A673 (cell line): ENCODE results near the gene C17orf100. TPM values are rescaled to one million over a fixed set of nuclear protein-coding genes. Genes with fewer than 3 reads are reported as not detected.

Experiments used
- BruUV-seq: library from RNA; stranded (reverse); fragments of 400-500 nt; replicated peaks from 2 replicates; lab custom pipeline; 2021; lab: Mats Ljungman, UMichigan
- CTCF ChIA-PET: fragments of 300-600 bp; sonication (Branson Sonifier 250); formaldehyde crosslinking; loops from one replicate; lab custom pipeline; 2022; ENCODE audit warnings: antibody characterized with exemption; lab: Charles Lee
- POLR2A ChIA-PET: fragments of 300-600 bp; sonication (Branson Sonifier 250); formaldehyde crosslinking; loops from one replicate; lab custom pipeline; 2022; ENCODE audit warnings: antibody characterized with exemption; ENCODE audit not compliant: low non-redundant PET; lab: Charles Lee
- DNase-seq: peaks from one replicate; pipeline ENCODE4 v3.0.0-alpha.2; 2015; ENCODE audit warnings: low spot score
- H3K27ac ChIP-seq: fragments of 200-600 bp; sonication (generic); 2 replicates; pipeline ENCODE4 v1.5.1; 2016; ENCODE audit warnings: mixed run types, low read depth, mild to moderate bottlenecking, mixed read lengths, antibody characterized with exemption, low read length; ENCODE audit not compliant: poor library complexity, severe bottlenecking
- H3K27me3 ChIP-seq: fragments of 200-600 bp; sonication (generic); replicated peaks from 2 replicates; pipeline ENCODE4 v1.6.1; 2017; ENCODE audit warnings: mixed run types, low read depth, mild to moderate bottlenecking, mixed read lengths, antibody characterized with exemption, low read length; ENCODE audit not compliant: insufficient read depth, poor library complexity
- H3K36me3 ChIP-seq: fragments of 200-600 bp; sonication (generic); 2 replicates; pipeline ENCODE4 v1.6.1; 2016; ENCODE audit warnings: mixed run types, mild to moderate bottlenecking, mixed read lengths, antibody characterized with exemption, low read length; ENCODE audit not compliant: insufficient read depth, poor library complexity, severe bottlenecking
- H3K4me1 ChIP-seq: fragments of 200-600 bp; sonication (generic); 2 replicates; pipeline ENCODE4 v1.6.1; 2017; ENCODE audit warnings: mixed run types, mild to moderate bottlenecking, mixed read lengths, antibody characterized with exemption, low read length; ENCODE audit not compliant: insufficient read depth, poor library complexity, severe bottlenecking
- H3K4me3 ChIP-seq: fragments of 200-600 bp; sonication (generic); 2 replicates; pipeline ENCODE4 v1.5.1; 2016; ENCODE audit warnings: low read depth, mixed run types, mild to moderate bottlenecking, mixed read lengths, low read length; ENCODE audit not compliant: poor library complexity, severe bottlenecking
- H3K9me3 ChIP-seq: fragments of 200-600 bp; sonication (generic); 2 replicates; pipeline ENCODE4 v1.6.1; 2016; ENCODE audit warnings: mixed run types, low read depth, mild to moderate bottlenecking, mixed read lengths, antibody characterized with exemption, low read length; ENCODE audit not compliant: poor library complexity, severe bottlenecking
- EZH2 ChIP-seq: fragments of 200-600 bp; sonication (generic); IDR thresholded peaks from 2 replicates; pipeline ENCODE4 v1.6.1; 2017; ENCODE audit warnings: borderline replicate concordance, low read depth, mild to moderate bottlenecking, mixed read lengths, antibody characterized with exemption, low read length; ENCODE audit not compliant: poor library complexity, severe bottlenecking
- intact Hi-C: fragments of 100-400 bp; cut with micrococcal nuclease; formaldehyde crosslinking; loops from one replicate; pipeline ENCODE4 v1.10.0; 2022; ENCODE audit not compliant: unreplicated experiment
- total RNA-seq: library from RNA; stranded (reverse); gene quantifications from 2 replicates; pipeline ENCODE4 v1.2.3, GENCODE V29; 2021
- TF ChIP-seq, protein P1 (sequence below): fragments of 300-800, 200-600 bp; sonication (generic); conservative IDR thresholded peaks from 2 replicates; pipeline ENCODE4 v1.5.1; 2017; ENCODE audit warnings: low read depth, mild to moderate bottlenecking, antibody characterized with exemption, low read length, moderate library complexity, mixed read lengths

The C17orf100 gene
- total RNA-seq, 1 experiment from 2014 or later, result 3.1 TPM

DNA sequence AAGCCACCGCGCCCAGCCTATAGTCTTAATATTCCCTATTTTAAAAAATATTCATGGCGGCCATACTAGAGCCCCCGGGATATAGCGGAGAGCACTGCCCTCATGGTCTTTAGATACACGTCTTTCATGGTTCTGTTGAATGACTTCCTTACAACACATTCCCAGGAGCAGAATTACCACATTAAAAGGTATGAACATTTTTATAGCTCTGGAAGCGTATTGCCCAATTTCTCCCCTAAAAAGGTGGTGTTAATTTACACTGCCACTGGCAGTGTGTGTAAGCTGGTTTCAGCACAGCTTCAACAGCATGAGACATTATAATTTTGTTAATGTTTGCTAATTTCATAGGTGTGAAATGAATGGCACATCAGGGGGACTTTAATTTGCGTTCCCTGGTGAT, 19.0 kb downstream of the C17orf100 start:
- DNase-seq, result no peak
- peaks cover 26% of the 10 kb centered on the region for H3K27me3 ChIP-seq
- ChIA-PET CTCF (no interaction called here), POLR2A (no interaction called here)
- no peak overlapping the region for H3K27ac ChIP-seq
- no peak overlapping the region for H3K4me3 ChIP-seq
- no peaks in the 10 kb centered on the region for H3K9me3 ChIP-seq
- intact Hi-C loops, result no loop called here
- BruUV-seq, result no TSS peak
- H3K36me3 ChIP-seq, result no peaks in the 10 kb centered on the region
- no peaks in the 10 kb centered on the region for H3K4me1 ChIP-seq
- TF ChIP-seq, protein P1, sequence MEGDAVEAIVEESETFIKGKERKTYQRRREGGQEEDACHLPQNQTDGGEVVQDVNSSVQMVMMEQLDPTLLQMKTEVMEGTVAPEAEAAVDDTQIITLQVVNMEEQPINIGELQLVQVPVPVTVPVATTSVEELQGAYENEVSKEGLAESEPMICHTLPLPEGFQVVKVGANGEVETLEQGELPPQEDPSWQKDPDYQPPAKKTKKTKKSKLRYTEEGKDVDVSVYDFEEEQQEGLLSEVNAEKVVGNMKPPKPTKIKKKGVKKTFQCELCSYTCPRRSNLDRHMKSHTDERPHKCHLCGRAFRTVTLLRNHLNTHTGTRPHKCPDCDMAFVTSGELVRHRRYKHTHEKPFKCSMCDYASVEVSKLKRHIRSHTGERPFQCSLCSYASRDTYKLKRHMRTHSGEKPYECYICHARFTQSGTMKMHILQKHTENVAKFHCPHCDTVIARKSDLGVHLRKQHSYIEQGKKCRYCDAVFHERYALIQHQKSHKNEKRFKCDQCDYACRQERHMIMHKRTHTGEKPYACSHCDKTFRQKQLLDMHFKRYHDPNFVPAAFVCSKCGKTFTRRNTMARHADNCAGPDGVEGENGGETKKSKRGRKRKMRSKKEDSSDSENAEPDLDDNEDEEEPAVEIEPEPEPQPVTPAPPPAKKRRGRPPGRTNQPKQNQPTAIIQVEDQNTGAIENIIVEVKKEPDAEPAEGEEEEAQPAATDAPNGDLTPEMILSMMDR, result no peak
- no peak for TF ChIP-seq EZH2

DNA sequence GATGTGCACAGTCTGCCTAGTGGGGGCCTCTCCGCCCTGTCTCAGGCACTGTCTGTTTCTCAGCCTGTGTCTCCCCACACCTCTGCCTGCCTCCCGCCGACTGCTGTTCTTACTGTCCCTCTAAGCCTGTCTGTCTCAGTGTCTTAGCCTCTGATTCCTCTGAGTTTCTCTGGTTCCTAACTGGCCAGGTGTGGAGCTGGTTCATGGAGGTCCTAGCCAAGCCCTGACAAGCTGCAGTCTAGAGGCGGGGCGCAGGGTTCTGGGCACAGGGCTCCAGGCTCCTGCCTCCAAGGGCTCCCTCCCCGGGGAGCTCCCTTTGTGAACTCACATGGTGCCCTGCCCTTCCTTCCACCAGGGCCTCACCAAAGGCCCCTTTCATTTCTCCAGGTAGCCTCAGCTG, 19.4 kb downstream of the C17orf100 start:
- POLR2A ChIA-PET, result no interaction called here
- no peak for DNase-seq
- no TSS peak for BruUV-seq
- H3K4me1 ChIP-seq, result no peaks in the 10 kb centered on the region
- H3K27me3 ChIP-seq, result peaks cover 26% of the 10 kb centered on the region
- H3K36me3 ChIP-seq, result no peaks in the 10 kb centered on the region
- no peak overlapping the region for H3K27ac ChIP-seq
- CTCF ChIA-PET, result no interaction called here
- intact Hi-C loops, result no loop called here
- TF ChIP-seq EZH2, result no peak
- TF ChIP-seq, protein P1, result no peak
- no peaks in the 10 kb centered on the region for H3K9me3 ChIP-seq
- no peak overlapping the region for H3K4me3 ChIP-seq

GRCh38 chr17:6671431-6671830, 19.9 kb downstream of the C17orf100 start:
- H3K4me1 ChIP-seq, result no peaks in the 10 kb centered on the region
- BruUV-seq, result no TSS peak

More at GRCh38 chr17:6671431-6671830, 19.9 kb downstream of the C17orf100 start:
- intact Hi-C loops, result no loop called here
- Histone ChIP-seq H3K27me3 (peaks cover 26% of the 10 kb centered on the region), H3K27ac (no peak overlapping the region), H3K9me3 (no peaks in the 10 kb centered on the region), H3K4me3 (no peak overlapping the region), H3K36me3 (no peaks in the 10 kb centered on the region)
- ChIA-PET CTCF (no interaction called here), POLR2A (no interaction called here)
- no peak for DNase-seq
- TF ChIP-seq, protein P1, result no peak
- TF ChIP-seq EZH2, result no peak
